Fibroblast of villous mesenchyme (primary cell): ENCODE results near the gene LRRC7. TPM values are rescaled to one million over a fixed set of nuclear protein-coding genes. Genes with fewer than 3 reads are reported as not detected.

Experiments
- DNase-seq: peaks from one replicate; pipeline ENCODE4 v3.0.0-alpha.2; 2010; ENCODE audit warnings: low read depth
- H3K4me3 ChIP-seq: 2 replicates; pipeline ENCODE4 v1.5.1; 2011; ENCODE audit warnings: low read depth, mild to moderate bottlenecking, low read length
- total RNA-seq: library from RNA; depleted of rRNA; stranded (reverse); fragments of >200 nt; gene quantifications from 2 replicates; pipeline ENCODE4 v1.2.3, GENCODE V29; 2012
- TF ChIP-seq, protein P1 (sequence below): IDR thresholded peaks from 2 replicates; pipeline ENCODE4 v1.5.1; 2012; ENCODE audit warnings: low read depth, mild to moderate bottlenecking, low read length; ENCODE audit not compliant: insufficient read depth

Gene LRRC7
- total RNA-seq, 1 donor: 0.43 TPM

DNA sequence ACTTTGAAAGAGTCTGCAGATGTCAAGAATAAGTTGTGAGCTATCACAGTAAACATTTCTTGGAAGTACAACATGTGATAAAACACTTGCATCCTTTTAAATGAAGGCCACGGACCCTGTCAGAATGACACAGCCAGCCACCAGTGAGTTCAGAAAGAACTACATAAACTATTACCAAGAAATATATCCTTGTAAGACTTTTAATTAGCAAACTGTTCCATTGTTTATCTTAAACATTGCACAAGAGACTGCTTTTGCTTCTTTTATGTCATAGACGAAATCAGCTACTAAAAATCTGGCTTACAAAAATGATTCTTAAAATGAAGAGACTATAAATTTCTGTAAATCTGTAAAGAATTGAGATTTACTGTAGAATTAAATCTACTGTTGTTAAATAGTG, 17.9 kb downstream of the LRRC7 start:
- H3K4me3 ChIP-seq: no peak overlapping the region
- DNase-seq: peak; percentile 79
- TF ChIP-seq, protein P1, sequence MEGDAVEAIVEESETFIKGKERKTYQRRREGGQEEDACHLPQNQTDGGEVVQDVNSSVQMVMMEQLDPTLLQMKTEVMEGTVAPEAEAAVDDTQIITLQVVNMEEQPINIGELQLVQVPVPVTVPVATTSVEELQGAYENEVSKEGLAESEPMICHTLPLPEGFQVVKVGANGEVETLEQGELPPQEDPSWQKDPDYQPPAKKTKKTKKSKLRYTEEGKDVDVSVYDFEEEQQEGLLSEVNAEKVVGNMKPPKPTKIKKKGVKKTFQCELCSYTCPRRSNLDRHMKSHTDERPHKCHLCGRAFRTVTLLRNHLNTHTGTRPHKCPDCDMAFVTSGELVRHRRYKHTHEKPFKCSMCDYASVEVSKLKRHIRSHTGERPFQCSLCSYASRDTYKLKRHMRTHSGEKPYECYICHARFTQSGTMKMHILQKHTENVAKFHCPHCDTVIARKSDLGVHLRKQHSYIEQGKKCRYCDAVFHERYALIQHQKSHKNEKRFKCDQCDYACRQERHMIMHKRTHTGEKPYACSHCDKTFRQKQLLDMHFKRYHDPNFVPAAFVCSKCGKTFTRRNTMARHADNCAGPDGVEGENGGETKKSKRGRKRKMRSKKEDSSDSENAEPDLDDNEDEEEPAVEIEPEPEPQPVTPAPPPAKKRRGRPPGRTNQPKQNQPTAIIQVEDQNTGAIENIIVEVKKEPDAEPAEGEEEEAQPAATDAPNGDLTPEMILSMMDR: no peak

DNA sequence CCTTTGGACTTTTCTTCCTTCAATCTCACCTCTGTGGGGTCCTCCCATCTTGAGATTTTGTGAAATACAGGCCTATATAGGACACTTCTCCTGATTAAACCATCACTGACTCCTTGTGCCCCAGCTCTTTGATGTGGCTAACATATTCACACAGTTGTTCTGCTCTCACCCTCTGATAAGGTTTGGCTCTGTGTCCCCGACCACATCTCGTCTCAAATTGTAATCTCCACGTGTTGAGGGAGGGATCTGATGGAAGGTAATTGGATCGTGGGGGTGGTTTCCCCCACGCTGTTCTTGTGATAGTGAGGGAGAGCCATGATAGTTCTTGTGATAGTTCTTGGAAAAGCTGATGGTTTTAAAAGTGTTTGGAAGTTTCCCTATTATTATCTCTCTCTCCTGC, 19.7 kb downstream of the LRRC7 start:
- TF ChIP-seq, protein P1: no peak
- no peak overlapping the region for H3K4me3 ChIP-seq
- no peak for DNase-seq

DNA sequence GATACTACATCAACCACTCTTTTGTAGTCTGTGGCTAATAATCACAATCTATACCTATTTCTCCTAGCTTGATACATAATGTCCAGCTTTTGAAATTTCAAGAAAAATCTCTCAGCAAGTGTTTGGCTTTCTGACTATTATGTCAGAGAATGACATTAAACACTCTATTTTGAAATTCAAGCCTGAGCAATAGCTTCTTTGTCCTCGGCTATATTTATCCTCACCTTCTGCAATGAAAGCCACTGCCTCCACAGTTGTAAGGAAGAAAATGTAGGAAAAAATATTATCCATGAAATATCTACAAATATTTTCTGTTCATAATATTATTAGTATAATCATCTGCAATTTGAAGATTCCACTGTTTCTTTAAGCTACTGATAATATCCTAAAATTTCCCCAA, 22.1 kb downstream of the LRRC7 start:
- DNase-seq: no peak
- TF ChIP-seq, protein P1: no peak

DNA sequence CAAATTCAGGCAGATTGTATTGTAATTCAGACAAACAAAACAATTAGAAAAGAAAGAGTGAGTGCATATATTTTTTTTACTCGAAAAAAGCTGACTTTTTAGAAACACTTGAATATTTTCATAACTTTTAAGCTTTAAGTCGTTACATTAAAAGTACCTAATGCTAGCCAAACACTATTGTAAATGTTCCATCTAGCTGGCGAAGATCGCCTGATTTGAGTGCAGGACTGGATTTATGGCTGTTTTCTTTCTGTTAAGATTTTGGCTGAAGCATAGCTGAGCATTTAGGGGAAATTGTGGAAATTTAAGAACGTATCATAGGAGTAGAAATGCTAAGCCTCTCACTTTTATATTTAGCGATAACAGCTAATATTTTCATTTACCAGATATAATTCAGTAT, 24.6 kb downstream of the LRRC7 start:
- TF ChIP-seq, protein P1: no peak
- H3K4me3 ChIP-seq: no peak overlapping the region
- no peak for DNase-seq

More for the DNA sequence above, 22.1 kb downstream of the LRRC7 start:
- no peak overlapping the region for H3K4me3 ChIP-seq

DNA sequence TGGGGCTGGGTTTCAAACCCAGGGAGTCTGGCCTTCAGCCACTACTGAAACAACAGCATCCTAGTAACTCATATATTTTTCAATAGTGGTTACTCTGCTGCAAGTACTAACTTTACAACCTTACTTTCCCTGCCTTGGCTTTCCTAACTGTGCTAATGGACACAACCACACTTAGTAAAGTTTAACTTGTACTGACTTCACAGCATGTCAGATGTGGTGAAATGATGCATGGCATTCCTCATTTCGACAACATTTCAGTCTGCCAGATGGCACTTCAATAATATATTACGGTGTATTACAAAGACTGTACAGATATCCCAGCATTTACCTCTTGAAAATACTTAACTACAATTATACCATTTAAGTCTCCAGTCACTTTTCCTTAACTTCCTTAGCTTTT, 27.8 kb downstream of the LRRC7 start:
- TF ChIP-seq, protein P1: no peak

DNA sequence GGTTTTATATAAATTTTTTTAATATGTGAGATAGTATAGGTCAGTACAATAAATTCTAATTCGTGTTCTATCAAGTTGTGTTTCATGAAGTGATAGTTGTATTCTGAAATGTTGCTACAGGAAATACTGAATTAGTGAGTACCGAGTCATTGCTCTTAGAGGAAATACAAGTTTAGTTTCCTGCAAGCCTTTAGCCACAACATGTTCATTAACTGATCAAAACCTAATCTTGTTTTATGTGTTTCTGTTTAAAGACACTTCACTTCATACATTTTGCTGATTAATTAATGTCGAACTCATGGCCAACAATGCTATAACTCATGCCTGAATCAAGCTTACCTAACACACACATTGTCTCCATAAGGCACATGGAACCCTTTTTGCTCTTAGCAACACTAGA, 43.6 kb downstream of the LRRC7 start:
- no peak overlapping the region for H3K4me3 ChIP-seq
- TF ChIP-seq, protein P1: no peak
- DNase-seq: peak; percentile 4

More for the DNA sequence above, 27.8 kb downstream of the LRRC7 start:
- DNase-seq: no peak
- H3K4me3 ChIP-seq: no peak overlapping the region

DNA sequence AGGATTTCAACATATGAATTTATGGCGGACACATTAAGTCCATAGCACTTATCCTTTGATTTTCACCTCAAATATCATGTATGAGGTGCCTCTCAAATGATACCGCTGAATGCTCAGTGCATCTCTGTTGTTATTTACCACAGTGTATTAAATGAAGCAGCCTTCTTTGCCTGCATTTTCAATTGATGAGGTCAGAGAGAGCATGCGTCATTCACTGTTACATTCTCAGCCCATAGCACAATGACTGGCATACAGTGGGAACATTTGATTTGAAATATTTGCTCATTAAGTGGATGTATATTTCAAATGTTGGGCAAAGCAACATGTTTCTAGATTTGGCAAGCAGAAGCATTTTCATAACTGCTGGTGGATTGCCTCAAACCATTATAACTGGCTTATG, 45.7 kb downstream of the LRRC7 start:
- no peak for DNase-seq

More for the DNA sequence above, 45.7 kb downstream of the LRRC7 start:
- TF ChIP-seq, protein P1: no peak
- H3K4me3 ChIP-seq: no peak overlapping the region
